ENCODE results near the gene SALL4. TPM values are rescaled to one million over a fixed set of nuclear protein-coding genes. Genes with fewer than 3 reads are reported as not detected.
"Not testable (repeated sequence)": the region's sequence is repeated elsewhere in the genome, so short reads cannot be mapped to it uniquely, and the experiment has no call there.

The SALL4 gene
- total RNA-seq, 2 experiments from 2014 or later: 0.74 to 0.92 TPM

GRCh38 chr20:51826372-51826771 is 24.1 kb upstream of the SALL4 start:
- intact Hi-C loops (cut with micrococcal nuclease): no loop called here
- no peak for ATAC-seq
- Mint-ChIP-seq H3K9me3 (no peaks in the 10 kb centered on the region), H3K4me1 (ENCODE audit: low read depth) (no peaks in the 10 kb centered on the region), H3K36me3 (ENCODE audit: low read depth) (no peaks in the 10 kb centered on the region), H3K27ac (no peak overlapping the region), H3K27me3 (no peaks in the 10 kb centered on the region), H3K4me3 (no peak overlapping the region)
- POLR2A ChIA-PET: no interaction called here
- no peak for DNase-seq
- CTCF ChIA-PET: no interaction called here
- no peak for TF ChIP-seq CTCF (IDR thresholded peaks at IDR 0.05)

GRCh38 chr20:51818479-51819008 is 16.2 kb upstream of the SALL4 start:
- no peak for TF ChIP-seq CTCF (IDR thresholded peaks at IDR 0.05)
- intact Hi-C loops (cut with micrococcal nuclease): no loop called here
- Mint-ChIP-seq H3K27me3 (peaks cover 4% of the 10 kb centered on the region), H3K4me3 (no peak overlapping the region), H3K36me3 (ENCODE audit: low read depth) (no peaks in the 10 kb centered on the region), H3K27ac (no peak overlapping the region), H3K9me3 (no peaks in the 10 kb centered on the region), H3K4me1 (ENCODE audit: low read depth) (no peaks in the 10 kb centered on the region)
- ChIA-PET CTCF (no interaction called here), POLR2A (no interaction called here)
- no peak for DNase-seq
- ATAC-seq: no peak

GRCh38 chr20:51816856-51817255 is 14.5 kb upstream of the SALL4 start:
- H3K9me3 Mint-ChIP-seq; H3K27ac Mint-ChIP-seq; DNase-seq; H3K4me3 Mint-ChIP-seq; CTCF ChIA-PET; POLR2A ChIA-PET; H3K36me3 Mint-ChIP-seq (ENCODE audit: low read depth); ATAC-seq; intact Hi-C loops (cut with micrococcal nuclease); H3K27me3 Mint-ChIP-seq; H3K4me1 Mint-ChIP-seq (ENCODE audit: low read depth): not testable (repeated sequence)

- ATAC-seq (no peak), DNase-seq (no peak)
- no peak for TF ChIP-seq CTCF (IDR thresholded peaks at IDR 0.05)
- Mint-ChIP-seq H3K36me3 (ENCODE audit: low read depth) (no peaks in the 10 kb centered on the region), H3K27me3 (peaks cover 6% of the 10 kb centered on the region), H3K9me3 (no peaks in the 10 kb centered on the region), H3K27ac (no peak overlapping the region), H3K4me1 (ENCODE audit: low read depth) (no peaks in the 10 kb centered on the region), H3K4me3 (no peak overlapping the region)
- intact Hi-C loops (cut with micrococcal nuclease): no loop called here
- ChIA-PET CTCF (no interaction called here), POLR2A (no interaction called here)
Measured at GRCh38 chr20:51815383-51816076, 13.2 kb upstream of the SALL4 start.

GRCh38 chr20:51812861-51813260 is 10.5 kb upstream of the SALL4 start:
- POLR2A ChIA-PET: no interaction called here

More at GRCh38 chr20:51812861-51813260, 10.5 kb upstream of the SALL4 start:
- no peak for TF ChIP-seq CTCF (IDR thresholded peaks at IDR 0.05)
- no peaks in the 10 kb centered on the region for H3K9me3 Mint-ChIP-seq
- no peak overlapping the region for H3K4me3 Mint-ChIP-seq
- intact Hi-C loops (cut with micrococcal nuclease): no loop called here
- H3K27me3 Mint-ChIP-seq: peaks cover 3% of the 10 kb centered on the region
- no peak overlapping the region for H3K27ac Mint-ChIP-seq
- ATAC-seq: no peak
- no peak for DNase-seq
- CTCF ChIA-PET: no interaction called here
- H3K4me1 Mint-ChIP-seq (ENCODE audit: low read depth): no peaks in the 10 kb centered on the region
- no peaks in the 10 kb centered on the region for H3K36me3 Mint-ChIP-seq (ENCODE audit: low read depth)
